ENCODE data around the gene MIEN1. TPM values are rescaled to one million over a fixed set of nuclear protein-coding genes. Genes with fewer than 3 reads are reported as not detected.
"Not testable (repeated sequence)": the region's sequence is repeated elsewhere in the genome, so short reads cannot be mapped to it uniquely, and the experiment has no call there.

Gene MIEN1
- total and polyA plus RNA-seq, 2 of the 13 experiments (the other 11 are each of a cell fraction or from before 2014, with no cell fraction given) = 40.6 to 56.6 TPM

DNA sequence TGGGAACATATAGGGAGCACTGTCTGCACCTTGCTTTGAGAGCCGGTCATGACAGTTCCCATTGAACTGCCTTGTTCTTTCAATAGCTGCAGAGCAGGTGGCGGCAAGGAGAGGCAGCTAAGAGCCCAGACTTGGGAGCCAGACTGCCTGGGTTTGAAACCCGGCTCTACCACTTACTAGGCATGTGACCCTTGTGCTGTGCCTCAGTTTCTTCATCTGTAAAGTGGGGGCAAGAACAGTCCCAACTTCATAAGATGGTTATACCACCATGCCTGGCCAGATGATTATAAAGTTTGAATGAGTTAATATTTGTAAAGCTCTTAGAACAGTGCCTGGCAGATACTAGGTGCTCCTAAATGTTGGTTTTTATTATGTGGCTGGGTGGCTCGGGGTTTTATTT, 16.1 kb downstream of the MIEN1 start:
- no peak overlapping the region for H2AFZ ChIP-seq (ENCODE audit: low read length)
- H3K79me2 ChIP-seq (ENCODE audit: insufficient read depth, low read length) = no peaks in the 10 kb centered on the region
- no peak overlapping the region for H3K27ac ChIP-seq (ENCODE audit: extremely low read length, insufficient read depth, low read length)
- intact Hi-C loops (cut with micrococcal nuclease; ENCODE audit: unreplicated experiment) = no loop called here
- ATAC-seq (no peak), DNase-seq (ENCODE audit: low spot score) (no peak), FAIRE-seq (no peak)
- no peak overlapping the region for H3K9ac ChIP-seq (ENCODE audit: insufficient read depth, low read depth, low read length)
- no peaks in the 10 kb centered on the region for H4K20me1 ChIP-seq (ENCODE audit: insufficient read depth, low read length)
- in situ Hi-C loops (cut with HindIII; ENCODE audit: extremely low pct_ligation_motif_present, low pct_unique_long_range_greater_than_20kb) = no loop called here
- POLR2A ChIA-PET = interaction anchor here (1.0 to 4.1 kb wide), 3 partner anchors 11 to 19 kb away, joined by 3 to 11 read pairs (median 5); partner anchors contain the start of gene MIEN1
- H3K27me3 ChIP-seq (ENCODE audit: control insufficient read depth in 1 of 2, insufficient read depth in 2 of 2, low read length in 2 of 2) = no peaks in the 10 kb centered on the region
- BruUV-seq (replicated peaks) = no TSS peak
- TF ChIP-seq ZNF136 (CRISPR knock-in tag; IDR thresholded peaks at IDR 0.05; ENCODE audit: low read depth) = no peak
- peak; percentile 86 for TF ChIP-seq ZNF629 (CRISPR knock-in tag; conservative IDR thresholded peaks at IDR 0.05)
- no peak overlapping the region for H3K4me3 ChIP-seq (replicated peaks in 1 of 3; ENCODE audit: insufficient read depth in 1 of 3, low read depth in 2 of 3, low read length in 3 of 3)
- peaks cover 44 to 88% of the 10 kb centered on the region in 2 experiments for H3K36me3 ChIP-seq (replicated peaks in 1 of 2; ENCODE audit: control insufficient read depth in 1 of 2, insufficient read depth in 2 of 2, low read length in 2 of 2)
- H3K9me3 ChIP-seq (ENCODE audit: low read length) = no peaks in the 10 kb centered on the region
- 95% methylated on average over 4 of the region's 4 CpGs for WGBS (ENCODE audit: low lambda C conversion rate)
- H3K4me2 ChIP-seq (ENCODE audit: low read depth, low read length) = no peak overlapping the region
- CTCF ChIA-PET (ENCODE audit: low intra/inter-chr PET ratio, low total read pairs) = no interaction called here
- H3K4me1 ChIP-seq (ENCODE audit: insufficient read depth, low read length) = no peaks in the 10 kb centered on the region

DNA sequence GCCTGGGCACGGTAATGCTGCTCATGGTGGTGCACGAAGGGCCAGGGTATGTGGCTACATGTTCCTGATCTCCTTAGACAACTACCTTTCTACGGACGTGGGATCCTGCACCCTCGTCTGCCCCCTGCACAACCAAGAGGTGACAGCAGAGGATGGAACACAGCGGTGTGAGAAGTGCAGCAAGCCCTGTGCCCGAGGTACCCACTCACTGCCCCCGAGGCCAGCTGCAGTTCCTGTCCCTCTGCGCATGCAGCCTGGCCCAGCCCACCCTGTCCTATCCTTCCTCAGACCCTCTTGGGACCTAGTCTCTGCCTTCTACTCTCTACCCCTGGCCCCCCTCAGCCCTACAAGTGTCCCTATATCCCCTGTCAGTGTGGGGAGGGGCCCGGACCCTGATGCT, 18.5 kb downstream of the MIEN1 start:
- POLR2A ChIA-PET = interaction anchor here (1.7 kb wide), 1 partner anchor 16 kb away, joined by 8 read pairs; no protein-coding TSS in a partner anchor
- no peak overlapping the region for H3K9ac ChIP-seq (ENCODE audit: insufficient read depth, low read depth, low read length)
- peaks cover 56 to 90% of the 10 kb centered on the region in 2 experiments for H3K36me3 ChIP-seq (replicated peaks in 1 of 2; ENCODE audit: control insufficient read depth in 1 of 2, insufficient read depth in 2 of 2, low read length in 2 of 2)
- no peaks in the 10 kb centered on the region for H3K9me3 ChIP-seq (ENCODE audit: low read length)
- ATAC-seq = no peak
- H3K27ac ChIP-seq (ENCODE audit: extremely low read length, insufficient read depth, low read length) = no peak overlapping the region
- H3K79me2 ChIP-seq (ENCODE audit: insufficient read depth, low read length) = no peaks in the 10 kb centered on the region
- CTCF ChIA-PET (ENCODE audit: low intra/inter-chr PET ratio, low total read pairs) = no interaction called here
- BruUV-seq (replicated peaks) = no TSS peak
- H2AFZ ChIP-seq (ENCODE audit: low read length) = no peak overlapping the region
- in situ Hi-C loops (cut with HindIII; ENCODE audit: extremely low pct_ligation_motif_present, low pct_unique_long_range_greater_than_20kb) = no loop called here
- H3K4me1 ChIP-seq (ENCODE audit: insufficient read depth, low read length) = no peaks in the 10 kb centered on the region
- H3K4me3 ChIP-seq (replicated peaks in 1 of 3; ENCODE audit: insufficient read depth in 1 of 3, low read depth in 2 of 3, low read length in 3 of 3) = no peak overlapping the region
- no peaks in the 10 kb centered on the region for H3K27me3 ChIP-seq (ENCODE audit: control insufficient read depth in 1 of 2, insufficient read depth in 2 of 2, low read length in 2 of 2)
- no peaks in the 10 kb centered on the region for H4K20me1 ChIP-seq (ENCODE audit: insufficient read depth, low read length)
- no peak overlapping the region for H3K4me2 ChIP-seq (ENCODE audit: low read depth, low read length)
- 95% methylated on average over 10 of the region's 10 CpGs for WGBS (ENCODE audit: low lambda C conversion rate)
- TF ChIP-seq PRPF4 (IDR thresholded peaks at IDR 0.05; ENCODE audit: low read depth, low read length, poor library complexity, severe bottlenecking) (no peak), POLR2A (IDR thresholded peaks at IDR 0.05; ENCODE audit: insufficient read depth in 1 of 2, low read depth in 2 of 2, low read length in 2 of 2) (0 out of 4 replicates have a peak, but pooled peaks of 1 of the 2 experiments have one; percentile 7)
- TF ChIP-seq, protein P1, sequence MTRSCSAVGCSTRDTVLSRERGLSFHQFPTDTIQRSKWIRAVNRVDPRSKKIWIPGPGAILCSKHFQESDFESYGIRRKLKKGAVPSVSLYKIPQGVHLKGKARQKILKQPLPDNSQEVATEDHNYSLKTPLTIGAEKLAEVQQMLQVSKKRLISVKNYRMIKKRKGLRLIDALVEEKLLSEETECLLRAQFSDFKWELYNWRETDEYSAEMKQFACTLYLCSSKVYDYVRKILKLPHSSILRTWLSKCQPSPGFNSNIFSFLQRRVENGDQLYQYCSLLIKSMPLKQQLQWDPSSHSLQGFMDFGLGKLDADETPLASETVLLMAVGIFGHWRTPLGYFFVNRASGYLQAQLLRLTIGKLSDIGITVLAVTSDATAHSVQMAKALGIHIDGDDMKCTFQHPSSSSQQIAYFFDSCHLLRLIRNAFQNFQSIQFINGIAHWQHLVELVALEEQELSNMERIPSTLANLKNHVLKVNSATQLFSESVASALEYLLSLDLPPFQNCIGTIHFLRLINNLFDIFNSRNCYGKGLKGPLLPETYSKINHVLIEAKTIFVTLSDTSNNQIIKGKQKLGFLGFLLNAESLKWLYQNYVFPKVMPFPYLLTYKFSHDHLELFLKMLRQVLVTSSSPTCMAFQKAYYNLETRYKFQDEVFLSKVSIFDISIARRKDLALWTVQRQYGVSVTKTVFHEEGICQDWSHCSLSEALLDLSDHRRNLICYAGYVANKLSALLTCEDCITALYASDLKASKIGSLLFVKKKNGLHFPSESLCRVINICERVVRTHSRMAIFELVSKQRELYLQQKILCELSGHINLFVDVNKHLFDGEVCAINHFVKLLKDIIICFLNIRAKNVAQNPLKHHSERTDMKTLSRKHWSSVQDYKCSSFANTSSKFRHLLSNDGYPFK (CRISPR knock-in tag; IDR thresholded peaks at IDR 0.05; ENCODE audit: borderline replicate concordance) = no peak
- intact Hi-C loops (cut with micrococcal nuclease; ENCODE audit: unreplicated experiment) = no loop called here
- FAIRE-seq = no peak
- no peak for DNase-seq (ENCODE audit: low spot score)

DNA sequence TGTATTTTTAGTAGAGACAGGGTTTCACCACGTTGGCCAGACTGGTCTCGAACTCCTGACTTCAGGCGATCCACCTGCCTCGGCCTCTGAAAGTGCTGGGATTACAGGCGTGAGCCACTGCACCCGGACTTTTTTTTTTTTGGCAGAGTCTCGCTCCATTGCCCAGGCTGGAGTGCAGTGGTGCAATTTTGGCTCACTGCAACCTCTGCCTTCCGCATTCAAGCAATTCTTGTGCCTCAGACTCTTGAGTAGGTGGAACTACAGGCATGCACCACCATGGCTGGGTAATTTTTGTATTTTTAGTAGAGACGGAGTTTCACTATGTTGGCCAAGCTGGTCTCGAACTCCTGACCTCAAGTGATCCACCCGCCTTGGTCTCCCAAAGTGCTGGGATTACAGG, 19.3 kb downstream of the MIEN1 start:
- POLR2A ChIA-PET = interaction anchor here (1.1 to 1.7 kb wide), 3 partner anchors 15 to 18 kb away, joined by 3 to 8 read pairs (median 3); no protein-coding TSS in a partner anchor
- not testable (repeated sequence) for BruUV-seq (replicated peaks); H4K20me1 ChIP-seq (ENCODE audit: insufficient read depth, low read length)

More for the DNA sequence above, 19.3 kb downstream of the MIEN1 start:
- in situ Hi-C loops (cut with HindIII; ENCODE audit: extremely low pct_ligation_motif_present, low pct_unique_long_range_greater_than_20kb); H3K27me3 ChIP-seq (ENCODE audit: control insufficient read depth in 1 of 2, insufficient read depth in 2 of 2, low read length in 2 of 2); CTCF ChIA-PET (ENCODE audit: low intra/inter-chr PET ratio, low total read pairs); H3K4me3 ChIP-seq (replicated peaks in 1 of 3; ENCODE audit: insufficient read depth in 1 of 3, low read depth in 2 of 3, low read length in 3 of 3); H3K9ac ChIP-seq (ENCODE audit: insufficient read depth, low read depth, low read length); H3K27ac ChIP-seq (ENCODE audit: extremely low read length, insufficient read depth, low read length); FAIRE-seq; H3K4me1 ChIP-seq (ENCODE audit: insufficient read depth, low read length); ATAC-seq; H2AFZ ChIP-seq (ENCODE audit: low read length); H3K9me3 ChIP-seq (ENCODE audit: low read length); DNase-seq (ENCODE audit: low spot score); H3K4me2 ChIP-seq (ENCODE audit: low read depth, low read length); intact Hi-C loops (cut with micrococcal nuclease; ENCODE audit: unreplicated experiment); H3K79me2 ChIP-seq (ENCODE audit: insufficient read depth, low read length): not testable (repeated sequence)
- 97% methylated on average over 11 of the region's 11 CpGs for WGBS (ENCODE audit: low lambda C conversion rate)
- H3K36me3 ChIP-seq (replicated peaks in 1 of 2; ENCODE audit: control insufficient read depth in 1 of 2, insufficient read depth in 2 of 2, low read length in 2 of 2) = peaks cover 55 to 88% of the 10 kb centered on the region in 2 experiments

All from HepG2 (cell line).